Skeletal muscle tissue (tissue), 4 donors: ENCODE measurements around the gene UVSSA. TPM values are rescaled to one million over a fixed set of nuclear protein-coding genes. Genes with fewer than 3 reads are reported as not detected.
A peak's percentile ranks its signal among the peaks of the same experiment; 100 is the strongest.

Source experiments
- H3K27ac ChIP-seq: one replicate; pipeline ENCODE4 v1.7.0; 2013; ENCODE audit warnings: mild to moderate bottlenecking, low read depth, low read length, inconsistent platforms
- H3K27me3 ChIP-seq, 3 donors: one replicate each; pipeline ENCODE4 v1.7.0; 2013; ENCODE audit warnings: low read length in 3 of 3; ENCODE audit not compliant: control insufficient read depth in 3 of 3, insufficient read depth in 3 of 3
- H3K36me3 ChIP-seq, 3 donors: one replicate each; pipeline ENCODE4 v1.7.0; 2013; ENCODE audit warnings: low read length in 3 of 3; ENCODE audit not compliant: control insufficient read depth in 3 of 3, insufficient read depth in 3 of 3
- H3K4me1 ChIP-seq, 3 donors: one replicate each; pipeline ENCODE4 v1.7.0; 2013; ENCODE audit warnings: low read length in 3 of 3, mild to moderate bottlenecking in 3 of 3; ENCODE audit not compliant: control insufficient read depth in 3 of 3, insufficient read depth in 3 of 3
- H3K4me3 ChIP-seq, 3 donors: one replicate each; pipeline ENCODE4 v1.7.0; 2013; ENCODE audit warnings: low read length in 3 of 3
- H3K9ac ChIP-seq, 3 donors: one replicate each; pipeline ENCODE4 v1.7.0; 2013; ENCODE audit warnings: low read length in 3 of 3, mild to moderate bottlenecking in 3 of 3, moderate library complexity in 2 of 3, low read depth in 1 of 3
- H3K9me3 ChIP-seq, 3 donors: one replicate each; pipeline ENCODE4 v1.7.0; 2013; ENCODE audit warnings: low read length in 3 of 3; ENCODE audit not compliant: control insufficient read depth in 3 of 3
- total RNA-seq: library from RNA; depleted of rRNA; stranded (reverse); fragments of >200 nt; gene quantifications from one replicate; pipeline ENCODE4 v1.2.3, GENCODE V29; 2014
- donor health status: Osteomylitis.

Gene UVSSA
- total RNA-seq, 1 donor from 2014 or later: 2.6 TPM

GRCh38 chr4:1325681-1326635 is 21.1 kb upstream of the UVSSA start:
- Histone ChIP-seq H3K27me3 (no peaks in the 10 kb centered on the region), H3K4me1 (peaks cover 6 to 26% (median 13%) of the 10 kb centered on the region in 3 donors), H3K9me3 (no peaks in the 10 kb centered on the region), H3K36me3 (peaks cover 27 to 47% (median 32%) of the 10 kb centered on the region in 3 donors), H3K4me3 (no peak overlapping the region), H3K9ac (no peak overlapping the region), H3K27ac (no peak overlapping the region)

- H3K4me3 ChIP-seq: no peak overlapping the region
- H3K27me3 ChIP-seq: no peaks in the 10 kb centered on the region
- peaks cover 27 to 50% (median 32%) of the 10 kb centered on the region in 3 donors for H3K36me3 ChIP-seq
- no peaks in the 10 kb centered on the region for H3K9me3 ChIP-seq
- H3K4me1 ChIP-seq: peaks cover 11 to 35% (median 16%) of the 10 kb centered on the region in 3 donors
- no peak overlapping the region for H3K9ac ChIP-seq
- no peak overlapping the region for H3K27ac ChIP-seq
Measured at GRCh38 chr4:1326751-1327525, 20.1 kb upstream of the UVSSA start.

GRCh38 chr4:1327526-1328266 is 19.3 kb upstream of the UVSSA start:
- Histone ChIP-seq H3K36me3 (peaks cover 24 to 50% (median 32%) of the 10 kb centered on the region in 3 donors), H3K4me1 (peaks cover 12 to 37% (median 16%) of the 10 kb centered on the region in 3 donors), H3K27me3 (no peaks in the 10 kb centered on the region), H3K9ac (no peak overlapping the region), H3K27ac (no peak overlapping the region), H3K4me3 (no peak overlapping the region), H3K9me3 (no peaks in the 10 kb centered on the region)

- Histone ChIP-seq H3K4me3 (no peak overlapping the region), H3K9me3 (no peaks in the 10 kb centered on the region), H3K4me1 (peaks cover 12 to 34% (median 13%) of the 10 kb centered on the region in 3 donors), H3K9ac (no peak overlapping the region), H3K27me3 (no peaks in the 10 kb centered on the region), H3K36me3 (peaks cover 24 to 49% (median 28%) of the 10 kb centered on the region in 3 donors), H3K27ac (no peak overlapping the region)
Measured at GRCh38 chr4:1328267-1329155, 18.5 kb upstream of the UVSSA start.

GRCh38 chr4:1329408-1330371 is 17.3 kb upstream of the UVSSA start:
- Histone ChIP-seq H3K9me3 (no peaks in the 10 kb centered on the region), H3K27me3 (no peaks in the 10 kb centered on the region), H3K27ac (no peak overlapping the region), H3K36me3 (peaks cover 23 to 48% (median 29%) of the 10 kb centered on the region in 3 donors), H3K4me3 (no peak overlapping the region), H3K9ac (peak overlapping the region in 1 of 3 donors; percentile 40), H3K4me1 (peaks cover 10 to 28% (median 10%) of the 10 kb centered on the region in 3 donors)

GRCh38 chr4:1330761-1331590 is 16.0 kb upstream of the UVSSA start:
- peaks cover 10 to 28% (median 10%) of the 10 kb centered on the region in 3 donors for H3K4me1 ChIP-seq
- H3K9ac ChIP-seq: peak overlapping the region in 1 of 3 donors; percentile 16
- no peaks in the 10 kb centered on the region for H3K9me3 ChIP-seq
- no peaks in the 10 kb centered on the region for H3K27me3 ChIP-seq
- peaks cover 20 to 38% (median 29%) of the 10 kb centered on the region in 3 donors for H3K36me3 ChIP-seq
- H3K27ac ChIP-seq: no peak overlapping the region
- H3K4me3 ChIP-seq: no peak overlapping the region

- Histone ChIP-seq H3K4me1 (peaks cover 10 to 28% (median 10%) of the 10 kb centered on the region in 3 donors), H3K4me3 (no peak overlapping the region), H3K27me3 (no peaks in the 10 kb centered on the region), H3K9me3 (peaks cover 0 to 2% (median 0%) of the 10 kb centered on the region in 3 donors), H3K27ac (no peak overlapping the region), H3K9ac (no peak overlapping the region), H3K36me3 (peaks cover 23 to 40% (median 28%) of the 10 kb centered on the region in 3 donors)
Measured at GRCh38 chr4:1331591-1332353, 15.2 kb upstream of the UVSSA start.
